ENCODE results near the gene BCAP31. TPM values are rescaled to one million over a fixed set of nuclear protein-coding genes. Genes with fewer than 3 reads are reported as not detected.
A peak's percentile ranks its signal among the peaks of the same experiment; 100 is the strongest.
"Not testable (repeated sequence)": the region's sequence is repeated elsewhere in the genome, so short reads cannot be mapped to it uniquely, and the experiment has no call there.

The BCAP31 gene
- total RNA-seq, 2 experiments from 2014 or later, result 162 TPM

GRCh38 chrX:153766098-153766817 is 42.1 kb upstream of the BCAP31 start:
- Mint-ChIP-seq H3K4me3 (no peak overlapping the region), H3K4me1 (peaks cover 6% of the 10 kb centered on the region), H3K27ac (no peak overlapping the region), H3K36me3 (ENCODE audit: low read depth) (no peaks in the 10 kb centered on the region), H3K27me3 (no peaks in the 10 kb centered on the region), H3K9me3 (no peaks in the 10 kb centered on the region)
- CTCF ChIA-PET, result interaction anchor here (0.5 to 1.7 kb wide), 2 partner anchors 176 to 181 kb away, joined by 3 to 5 read pairs; no protein-coding TSS in a partner anchor
- no peak for DNase-seq
- POLR2A ChIA-PET, result no interaction called here

GRCh38 chrX:153765138-153766079 is 41.2 kb upstream of the BCAP31 start:
- H3K27ac Mint-ChIP-seq, result no peak overlapping the region
- DNase-seq, result no peak
- H3K4me3 Mint-ChIP-seq, result no peak overlapping the region
- CTCF ChIA-PET, result interaction anchor here (0.5 to 1.7 kb wide), 2 partner anchors 177 to 182 kb away, joined by 3 to 5 read pairs; no protein-coding TSS in a partner anchor
- H3K9me3 Mint-ChIP-seq, result no peaks in the 10 kb centered on the region
- H3K4me1 Mint-ChIP-seq, result peaks cover 6% of the 10 kb centered on the region
- H3K27me3 Mint-ChIP-seq, result no peaks in the 10 kb centered on the region
- POLR2A ChIA-PET, result no interaction called here
- no peaks in the 10 kb centered on the region for H3K36me3 Mint-ChIP-seq (ENCODE audit: low read depth)

- CTCF ChIA-PET, result interaction anchor here (1.4 kb wide), 1 partner anchor 202 kb away, joined by 4 read pairs; no protein-coding TSS in a partner anchor
- Mint-ChIP-seq H3K36me3 (ENCODE audit: low read depth) (no peaks in the 10 kb centered on the region), H3K27me3 (no peaks in the 10 kb centered on the region), H3K27ac (no peak overlapping the region), H3K4me3 (no peak overlapping the region), H3K9me3 (no peaks in the 10 kb centered on the region), H3K4me1 (peaks cover 6% of the 10 kb centered on the region)
- POLR2A ChIA-PET, result no interaction called here
- no peak for DNase-seq
Observed at GRCh38 chrX:153764786-153765137, 40.6 kb upstream of the BCAP31 start.

GRCh38 chrX:153763989-153764755 is 40.0 kb upstream of the BCAP31 start, which contains the start of gene PLXNB3:
Gene PLXNB3, plus strand, starts transcription at chrX:153764249. Its CDS starts 1,287 bp downstream, at chrX:153765536.
- no peaks in the 10 kb centered on the region for H3K36me3 Mint-ChIP-seq (ENCODE audit: low read depth)
- CTCF ChIA-PET, result interaction anchor here (0.8 to 2.0 kb wide), 4 partner anchors 10 to 203 kb away, joined by 3 to 7 read pairs (median 4); no protein-coding TSS in a partner anchor
- H3K4me1 Mint-ChIP-seq, result peaks cover 6% of the 10 kb centered on the region
- POLR2A ChIA-PET, result interaction anchor here (0.6 to 0.7 kb wide), 2 partner anchors 150 to 161 kb away, joined by 3 read pairs; partner anchors contain the start of gene ARHGAP4
- H3K9me3 Mint-ChIP-seq, result no peaks in the 10 kb centered on the region
- DNase-seq, result peak; percentile 75
- H3K27me3 Mint-ChIP-seq, result no peaks in the 10 kb centered on the region
- H3K4me3 Mint-ChIP-seq, result no peak within 1 kb of the TSS
- no peak within 1 kb of the TSS for H3K27ac Mint-ChIP-seq

GRCh38 chrX:153763298-153763932 is 39.2 kb upstream of the BCAP31 start:
- Mint-ChIP-seq H3K4me3 (no peak overlapping the region), H3K27me3 (no peaks in the 10 kb centered on the region), H3K27ac (no peak overlapping the region), H3K9me3 (no peaks in the 10 kb centered on the region), H3K4me1 (peaks cover 6% of the 10 kb centered on the region), H3K36me3 (ENCODE audit: low read depth) (no peaks in the 10 kb centered on the region)
- ChIA-PET CTCF (interaction anchor here (0.8 to 2.0 kb wide), 4 partner anchors 10 to 204 kb away, joined by 3 to 7 read pairs (median 4); no protein-coding TSS in a partner anchor), POLR2A (interaction anchor here (0.7 kb wide), 1 partner anchor 162 kb away, joined by 3 read pairs; the partner anchor contains the start of gene ARHGAP4)
- DNase-seq, result no peak

- no peak for DNase-seq
- no peaks in the 10 kb centered on the region for H3K9me3 Mint-ChIP-seq
- H3K36me3 Mint-ChIP-seq (ENCODE audit: low read depth), result no peaks in the 10 kb centered on the region
- peaks cover 1% of the 10 kb centered on the region for H3K27me3 Mint-ChIP-seq
- POLR2A ChIA-PET, result no interaction called here
- H3K4me1 Mint-ChIP-seq, result peaks cover 6% of the 10 kb centered on the region
- CTCF ChIA-PET, result interaction anchor here (2.0 kb wide), 1 partner anchor 163 kb away, joined by 7 read pairs; no protein-coding TSS in a partner anchor
- H3K27ac Mint-ChIP-seq, result no peak overlapping the region
- no peak overlapping the region for H3K4me3 Mint-ChIP-seq
Observed at GRCh38 chrX:153762626-153763173, 38.5 kb upstream of the BCAP31 start.

GRCh38 chrX:153761863-153762262 is 37.7 kb upstream of the BCAP31 start:
- no peak overlapping the region for H3K27ac Mint-ChIP-seq
- H3K9me3 Mint-ChIP-seq, result no peaks in the 10 kb centered on the region
- H3K36me3 Mint-ChIP-seq (ENCODE audit: low read depth), result no peaks in the 10 kb centered on the region
- POLR2A ChIA-PET, result no interaction called here
- peaks cover 6% of the 10 kb centered on the region for H3K4me1 Mint-ChIP-seq
- H3K27me3 Mint-ChIP-seq, result peaks cover 4% of the 10 kb centered on the region
- H3K4me3 Mint-ChIP-seq, result no peak overlapping the region
- CTCF ChIA-PET, result no interaction called here
- no peak for DNase-seq

GRCh38 chrX:153755136-153755535 is 30.9 kb upstream of the BCAP31 start:
- Mint-ChIP-seq H3K4me3 (no peak overlapping the region), H3K4me1 (peaks cover 3% of the 10 kb centered on the region), H3K9me3 (no peaks in the 10 kb centered on the region), H3K27me3 (peaks cover 14% of the 10 kb centered on the region), H3K27ac (no peak overlapping the region), H3K36me3 (ENCODE audit: low read depth) (no peaks in the 10 kb centered on the region)
- ChIA-PET CTCF (interaction anchor here (1.0 kb wide), 1 partner anchor 25 kb away, joined by 3 read pairs; no protein-coding TSS in a partner anchor), POLR2A (no interaction called here)
- DNase-seq, result no peak

- no peak overlapping the region for H3K4me3 Mint-ChIP-seq
- ChIA-PET POLR2A (no interaction called here), CTCF (no interaction called here)
- H3K4me1 Mint-ChIP-seq, result peaks cover 3% of the 10 kb centered on the region
- no peak overlapping the region for H3K27ac Mint-ChIP-seq
- DNase-seq, result no peak
- H3K9me3 Mint-ChIP-seq, result no peaks in the 10 kb centered on the region
- H3K27me3 Mint-ChIP-seq, result peaks cover 15% of the 10 kb centered on the region
- no peaks in the 10 kb centered on the region for H3K36me3 Mint-ChIP-seq (ENCODE audit: low read depth)
Observed at GRCh38 chrX:153750127-153750774, 26.1 kb upstream of the BCAP31 start.

GRCh38 chrX:153749017-153749416 is 24.8 kb upstream of the BCAP31 start:
- H3K4me3 Mint-ChIP-seq; DNase-seq; H3K4me1 Mint-ChIP-seq; CTCF ChIA-PET; H3K9me3 Mint-ChIP-seq; POLR2A ChIA-PET; H3K27ac Mint-ChIP-seq; H3K36me3 Mint-ChIP-seq (ENCODE audit: low read depth): not testable (repeated sequence)
- H3K27me3 Mint-ChIP-seq, result peaks cover 20% of the 10 kb centered on the region

- H3K4me1 Mint-ChIP-seq; H3K27ac Mint-ChIP-seq; DNase-seq; H3K36me3 Mint-ChIP-seq (ENCODE audit: low read depth); H3K9me3 Mint-ChIP-seq; POLR2A ChIA-PET; H3K4me3 Mint-ChIP-seq: not testable (repeated sequence)
- CTCF ChIA-PET, result interaction anchor here (0.7 kb wide), 1 partner anchor 109 kb away, joined by 3 read pairs; no protein-coding TSS in a partner anchor
- H3K27me3 Mint-ChIP-seq, result peaks cover 20% of the 10 kb centered on the region
Observed at GRCh38 chrX:153746991-153747390, 22.8 kb upstream of the BCAP31 start.
